Stimulated activated CD4-positive, alpha-beta T cell treated with anti-CD3 and anti-CD28 coated beads, Interleukin-1b, Interleukin-23, amount 100 ng/mL, for 1 hour (primary cell): ENCODE results near the gene PSMD4.
"Not testable (repeated sequence)": the region's sequence is repeated elsewhere in the genome, so short reads cannot be mapped to it uniquely, and the experiment has no call there.

Experiments used
- DNase-seq, 2 donors: peaks; one replicate each; pipeline ENCODE4 v3.0.0-alpha.2; 2020; ENCODE audit warnings: low read depth in 2 of 2

The PSMD4 gene

DNA sequence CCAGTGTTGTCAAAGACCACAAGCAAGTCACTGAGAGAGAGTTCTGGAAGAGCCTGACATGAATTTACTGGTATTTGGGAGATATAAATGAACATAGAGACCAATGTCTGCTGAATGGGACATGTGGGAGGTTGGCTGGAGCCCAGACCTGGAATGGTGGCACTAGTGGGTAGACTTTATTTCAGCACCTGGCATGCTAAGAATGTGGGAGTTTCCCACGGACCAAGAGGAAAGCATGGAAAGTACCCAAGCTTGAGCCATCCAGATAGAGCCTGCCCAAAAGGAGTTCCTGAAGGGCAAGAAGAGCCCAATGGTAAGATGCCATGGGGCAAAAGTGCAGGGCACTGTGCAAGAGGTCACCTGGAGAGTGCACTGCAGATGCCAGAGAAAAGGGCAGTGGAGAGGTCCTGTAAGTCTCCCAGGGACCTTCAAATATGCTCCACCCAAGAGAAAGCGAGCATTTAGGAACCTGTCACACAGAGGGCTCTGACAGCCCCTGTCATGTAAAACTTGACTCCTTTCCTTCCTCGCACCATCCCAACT, 19.5 kb downstream of the PSMD4 start:
- DNase-seq: no peak

DNA sequence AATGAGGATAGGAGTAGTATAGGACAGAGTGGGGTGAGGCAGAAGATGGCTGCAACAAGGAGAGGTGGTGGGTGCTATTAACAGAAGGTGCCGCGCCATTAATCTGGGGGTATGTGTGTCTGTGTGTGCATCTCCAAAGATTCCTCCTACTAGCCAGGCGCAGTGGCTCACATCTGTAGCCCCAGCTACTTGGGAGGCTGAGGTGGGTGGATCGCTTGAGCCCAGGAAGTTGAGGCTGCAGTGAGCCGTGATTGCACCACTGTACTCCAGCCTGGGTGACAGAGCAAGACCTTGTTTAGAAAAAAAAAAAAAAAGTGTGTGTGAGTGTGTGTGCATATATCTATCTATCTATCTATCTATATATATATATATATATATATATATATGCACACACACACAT, 20.8 kb downstream of the PSMD4 start:
- DNase-seq: not testable (repeated sequence)

GRCh38 chr1:151277249-151277648, 22.7 kb downstream of the PSMD4 start:
- DNase-seq: no peak

GRCh38 chr1:151281225-151281968, 26.9 kb downstream of the PSMD4 start:
- peak; percentile 87 to 93 for DNase-seq

DNA sequence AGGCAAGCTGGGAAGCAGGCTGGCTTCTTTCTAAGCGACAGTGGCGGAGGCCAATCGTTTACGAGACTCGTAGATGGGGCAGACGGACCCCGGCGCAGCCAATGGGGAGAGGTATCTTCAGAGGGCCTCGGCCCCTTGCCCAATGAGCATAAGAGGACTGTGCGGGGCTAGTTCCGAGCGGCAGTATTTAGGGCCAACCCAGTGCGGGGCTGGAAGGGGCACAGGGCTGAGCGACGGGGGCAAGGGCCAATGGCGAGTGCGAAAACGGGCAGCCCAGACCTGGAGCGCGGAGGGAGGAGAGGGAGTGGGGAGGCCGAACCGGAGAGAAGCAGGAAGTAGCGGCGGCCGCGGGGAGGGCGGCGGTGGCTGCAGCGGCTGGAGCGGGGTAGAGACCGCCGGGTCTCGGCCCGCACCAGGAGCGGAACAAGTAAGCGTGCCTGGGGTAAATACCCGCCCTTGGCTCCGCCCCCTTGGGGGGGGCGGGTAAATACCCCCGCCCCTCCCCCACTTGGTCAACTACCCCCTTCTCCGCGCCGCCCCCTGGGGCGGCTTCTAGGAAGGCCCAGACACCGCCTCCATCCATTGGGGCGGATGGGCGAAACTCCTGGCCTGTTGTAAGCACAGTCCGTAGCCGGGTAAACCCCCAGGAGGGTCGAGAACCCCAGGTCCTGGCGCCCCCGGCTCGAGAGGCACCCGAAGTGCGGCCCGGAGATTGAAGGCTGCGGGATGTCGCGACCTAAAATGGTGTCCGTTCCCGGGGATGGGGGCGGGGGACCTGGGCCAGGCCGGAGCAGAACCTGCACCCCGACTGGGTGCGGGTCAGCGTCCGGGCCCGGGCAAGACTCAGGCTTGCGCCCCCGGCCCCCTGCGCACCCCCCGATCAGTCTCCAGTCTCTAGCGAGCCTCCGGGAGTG, 27.7 kb downstream of the PSMD4 start, which contains the start of gene ZNF687:
TSS of gene ZNF687 (plus strand) at position 331 of the 914 bp plus-strand sequence. CDS start 3,993 bp downstream, outside the sequence.
- DNase-seq: peak; percentile 91 to 97

DNA sequence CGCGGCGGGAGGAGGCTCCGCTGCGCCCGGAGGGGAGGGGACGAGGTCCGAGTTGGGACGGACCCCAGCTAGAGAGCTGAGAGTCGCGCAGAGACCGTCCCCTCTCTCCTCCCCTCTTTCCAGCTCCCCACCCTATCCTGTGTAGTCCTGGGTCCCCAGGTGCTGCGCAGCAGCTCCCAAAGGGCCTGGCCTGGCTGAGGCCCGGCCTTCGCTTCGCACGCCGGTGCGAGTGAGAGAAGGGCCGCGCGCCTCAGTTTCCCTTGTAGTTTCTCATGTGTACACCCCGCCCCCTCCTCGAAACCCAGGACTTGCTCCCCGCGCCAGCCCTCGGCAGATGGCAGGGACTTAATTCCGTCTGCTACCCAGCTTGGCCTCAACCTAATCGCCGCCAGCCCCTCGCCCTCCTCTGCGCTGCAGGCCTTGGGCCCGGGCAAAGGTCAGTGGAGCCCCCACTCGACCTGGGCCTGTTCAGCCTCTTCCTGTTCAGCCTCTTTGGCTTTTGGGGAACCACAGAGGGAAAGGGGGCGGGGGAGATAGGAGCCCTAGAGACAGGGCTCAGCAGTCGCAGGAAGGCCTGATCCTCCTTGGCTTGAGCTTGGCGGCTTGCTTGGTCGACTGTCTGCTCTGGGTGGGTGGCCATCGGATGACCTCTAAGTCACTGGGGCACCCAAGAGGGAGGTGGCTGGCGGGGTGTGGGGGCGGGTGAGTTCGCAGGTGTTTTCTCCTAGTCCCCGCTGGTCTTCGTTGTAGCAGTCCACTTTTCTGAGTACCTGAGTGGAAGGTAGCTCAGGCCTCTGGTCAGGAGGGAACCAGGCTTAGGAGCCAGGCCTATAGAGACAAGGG, 28.6 kb downstream of the PSMD4 start:
- DNase-seq: no peak

GRCh38 chr1:151284013-151284577, 29.6 kb downstream of the PSMD4 start:
- DNase-seq: no peak

DNA sequence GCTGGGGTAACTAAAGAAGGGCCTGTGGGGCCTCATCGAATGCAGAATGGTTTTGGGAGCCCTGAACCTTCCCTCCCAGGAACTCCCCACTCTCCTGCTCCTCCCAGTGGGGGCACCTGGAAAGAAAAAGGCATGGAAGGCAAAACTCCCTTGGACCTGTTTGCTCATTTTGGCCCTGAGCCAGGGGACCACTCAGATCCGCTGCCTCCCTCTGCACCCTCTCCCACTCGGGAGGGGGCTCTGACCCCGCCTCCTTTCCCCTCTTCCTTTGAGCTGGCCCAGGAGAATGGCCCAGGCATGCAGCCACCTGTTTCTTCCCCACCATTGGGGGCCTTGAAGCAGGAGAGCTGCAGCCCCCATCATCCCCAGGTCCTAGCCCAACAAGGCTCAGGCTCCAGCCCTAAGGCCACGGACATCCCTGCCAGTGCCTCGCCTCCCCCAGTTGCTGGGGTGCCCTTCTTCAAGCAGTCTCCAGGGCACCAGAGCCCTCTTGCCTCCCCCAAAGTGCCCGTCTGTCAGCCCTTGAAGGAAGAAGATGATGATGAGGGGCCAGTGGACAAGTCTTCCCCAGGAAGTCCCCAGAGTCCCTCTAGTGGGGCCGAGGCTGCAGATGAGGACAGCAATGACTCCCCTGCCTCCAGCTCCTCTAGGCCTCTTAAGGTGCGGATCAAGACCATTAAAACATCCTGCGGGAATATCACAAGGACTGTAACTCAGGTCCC, 32.2 kb downstream of the PSMD4 start:
- no peak for DNase-seq

- DNase-seq: no peak
Observed at GRCh38 chr1:151287341-151287699, 32.8 kb downstream of the PSMD4 start.

DNA sequence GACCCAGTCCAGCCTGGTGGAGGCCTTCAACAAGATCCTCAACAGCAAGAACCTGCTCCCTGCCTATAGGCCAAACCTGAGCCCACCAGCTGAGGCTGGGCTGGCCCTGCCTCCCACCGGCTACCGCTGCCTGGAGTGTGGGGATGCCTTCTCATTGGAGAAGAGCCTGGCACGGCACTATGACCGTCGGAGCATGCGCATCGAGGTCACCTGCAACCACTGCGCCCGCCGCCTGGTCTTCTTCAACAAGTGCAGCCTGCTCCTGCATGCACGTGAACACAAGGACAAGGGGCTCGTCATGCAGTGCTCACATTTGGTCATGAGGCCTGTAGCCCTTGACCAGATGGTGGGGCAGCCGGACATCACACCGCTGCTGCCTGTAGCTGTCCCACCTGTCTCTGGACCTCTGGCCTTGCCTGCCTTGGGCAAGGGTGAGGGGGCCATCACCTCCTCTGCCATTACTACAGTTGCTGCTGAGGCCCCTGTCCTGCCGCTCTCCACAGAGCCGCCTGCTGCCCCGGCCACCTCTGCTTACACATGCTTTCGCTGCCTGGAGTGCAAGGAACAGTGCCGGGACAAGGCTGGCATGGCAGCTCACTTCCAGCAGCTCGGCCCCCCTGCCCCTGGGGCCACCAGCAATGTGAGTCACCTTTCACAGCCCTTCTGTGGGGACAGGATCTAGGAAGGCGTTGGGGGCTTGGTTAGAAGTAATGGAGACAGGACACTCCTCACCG, 33.4 kb downstream of the PSMD4 start:
- DNase-seq: no peak

- no peak for DNase-seq
Observed at GRCh38 chr1:151288502-151288901, 34.0 kb downstream of the PSMD4 start.

- DNase-seq: no peak
Observed at GRCh38 chr1:151289080-151289935, 34.8 kb downstream of the PSMD4 start.

- DNase-seq: no peak
Observed at GRCh38 chr1:151289991-151290708, 35.6 kb downstream of the PSMD4 start.

DNA sequence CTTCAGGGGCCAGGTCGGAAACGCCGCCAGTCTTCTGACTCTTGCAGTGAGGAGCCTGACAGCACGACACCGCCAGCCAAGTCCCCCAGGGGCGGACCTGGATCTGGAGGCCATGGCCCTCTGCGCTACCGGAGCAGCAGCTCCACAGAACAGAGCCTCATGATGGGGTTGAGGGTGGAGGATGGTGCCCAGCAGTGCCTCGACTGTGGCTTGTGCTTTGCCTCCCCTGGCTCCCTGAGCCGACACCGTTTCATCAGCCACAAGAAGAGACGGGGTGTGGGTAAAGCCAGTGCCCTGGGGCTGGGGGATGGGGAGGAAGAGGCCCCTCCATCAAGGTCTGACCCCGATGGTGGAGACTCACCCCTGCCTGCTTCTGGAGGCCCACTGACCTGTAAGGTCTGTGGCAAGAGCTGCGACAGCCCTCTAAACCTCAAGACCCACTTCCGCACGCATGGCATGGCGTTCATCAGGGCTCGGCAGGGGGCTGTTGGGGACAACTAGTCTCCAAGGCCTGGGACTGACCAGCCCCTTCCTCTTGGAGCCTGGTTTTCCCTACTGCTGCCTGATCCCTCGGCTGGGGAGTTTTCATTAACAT, 36.3 kb downstream of the PSMD4 start:
- no peak for DNase-seq

DNA sequence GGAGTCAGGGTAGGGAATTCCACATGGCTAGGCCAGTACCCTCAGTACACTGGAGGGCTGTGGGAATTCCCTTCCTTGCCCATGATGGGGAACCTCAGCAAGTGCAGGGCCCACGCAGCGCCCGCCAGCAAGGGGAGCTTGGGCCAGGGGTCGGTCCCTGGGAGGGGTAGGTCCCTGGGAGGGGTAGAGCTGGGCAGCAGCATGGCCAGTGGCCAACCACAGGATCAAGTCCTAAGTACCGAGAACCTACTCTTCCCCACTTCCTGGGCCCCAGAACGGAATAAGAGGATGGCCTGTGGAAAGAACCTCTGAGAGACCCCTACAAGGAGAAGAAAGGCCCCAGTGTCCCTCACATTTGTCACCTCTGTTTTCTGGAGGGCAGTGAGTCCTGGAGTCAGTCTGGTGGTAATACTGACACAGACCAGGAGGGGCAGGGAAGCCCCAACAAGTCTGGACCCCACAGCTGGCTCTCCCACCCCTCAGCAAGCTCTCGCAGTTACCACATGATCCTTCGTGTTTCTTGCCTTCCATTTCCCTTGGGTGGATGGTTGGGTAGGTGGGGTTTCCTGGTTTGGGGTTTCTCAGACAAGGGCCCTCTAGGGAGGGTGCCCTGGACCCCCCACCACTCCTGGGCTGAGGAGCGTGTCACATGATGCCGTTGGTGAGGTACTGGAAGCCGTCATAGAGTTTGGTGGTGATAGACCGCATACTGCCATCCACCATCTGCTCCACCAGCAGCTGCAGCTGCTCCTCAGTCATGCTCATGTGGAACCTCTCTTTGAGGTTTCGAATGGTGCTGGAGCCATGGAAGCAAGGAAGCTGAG, 37.9 kb downstream of the PSMD4 start:
- no peak for DNase-seq

GRCh38 chr1:151293093-151293492, 38.6 kb downstream of the PSMD4 start:
- DNase-seq: no peak
